HL-60 (cell line): ENCODE measurements around the gene KCTD13.
"Not testable (repeated sequence)": the region's sequence is repeated elsewhere in the genome, so short reads cannot be mapped to it uniquely, and the experiment has no call there.

Experiments used
- CTCF ChIP-seq: IDR thresholded peaks from one replicate; pipeline ENCODE4 v1.5.1; 2011; ENCODE audit warnings: low read length, control low read depth, inconsistent platforms; ENCODE audit not compliant: insufficient read depth
- GABPA ChIP-seq: IDR thresholded peaks from 2 replicates; pipeline ENCODE4 v1.6.1; 2012; ENCODE audit warnings: low read depth
- POLR2AphosphoS5 ChIP-seq: IDR thresholded peaks from 2 replicates; pipeline ENCODE4 v1.6.1; 2012; ENCODE audit warnings: low read depth
- REST ChIP-seq: IDR thresholded peaks from 2 replicates; pipeline ENCODE4 v1.6.1; 2012; ENCODE audit warnings: low read depth; ENCODE audit not compliant: insufficient replicate concordance

- TF ChIP-seq CTCF, REST, POLR2AphosphoS5, GABPA: not testable (repeated sequence)
Measured at GRCh38 chr16:29869067-29869466, 57.0 kb downstream of the KCTD13 start.
